Trophoblast cell (in vitro differentiated cells and primary cell): ENCODE measurements around the gene HMGB3.
A peak's percentile ranks its signal among the peaks of the same experiment; 100 is the strongest.
"Not testable (repeated sequence)": the region's sequence is repeated elsewhere in the genome, so short reads cannot be mapped to it uniquely, and the experiment has no call there.

Source experiments
- DNase-seq, 2 donors: peaks; one replicate each; pipeline ENCODE4 v3.0.0-alpha.2; 2016
- H2AFZ ChIP-seq: 2 replicates; pipeline ENCODE4 v1.6.1; 2013; ENCODE audit warnings: low read length, moderate library complexity, mild to moderate bottlenecking; ENCODE audit not compliant: insufficient read depth, poor library complexity
- H2AK5ac ChIP-seq: 2 replicates; pipeline ENCODE4 v1.6.1; 2013; ENCODE audit warnings: mild to moderate bottlenecking, low read length
- H2BK120ac ChIP-seq: 2 replicates; pipeline ENCODE4 v1.6.1; 2013; ENCODE audit warnings: low read length, mild to moderate bottlenecking, moderate library complexity; ENCODE audit not compliant: insufficient read depth, poor library complexity
- H2BK12ac ChIP-seq: 2 replicates; pipeline ENCODE4 v1.6.1; 2013; ENCODE audit warnings: mild to moderate bottlenecking, low read length, moderate library complexity
- H2BK5ac ChIP-seq: 2 replicates; pipeline ENCODE4 v1.6.1; 2013; ENCODE audit warnings: low read length, low read depth, moderate library complexity, mild to moderate bottlenecking; ENCODE audit not compliant: poor library complexity
- H3K14ac ChIP-seq: 2 replicates; pipeline ENCODE4 v1.6.1; 2013; ENCODE audit warnings: mild to moderate bottlenecking, low read length
- H3K18ac ChIP-seq: 2 replicates; pipeline ENCODE4 v1.6.1; 2013; ENCODE audit warnings: mild to moderate bottlenecking, low read length
- H3K23ac ChIP-seq: 2 replicates; pipeline ENCODE4 v1.6.1; 2013; ENCODE audit warnings: low read length
- H3K27ac ChIP-seq: 2 replicates; pipeline ENCODE4 v1.5.1; 2013; ENCODE audit warnings: low read depth, mild to moderate bottlenecking, inconsistent platforms, low read length, moderate library complexity
- H3K27me3 ChIP-seq: 2 replicates; pipeline ENCODE4 v1.6.1; 2013; ENCODE audit warnings: inconsistent platforms, mild to moderate bottlenecking, low read length, moderate library complexity; ENCODE audit not compliant: insufficient read depth
- H3K36me3 ChIP-seq, 2 experiments: 1 replicate in 1 of 2; 2 replicates in 1 of 2; pipeline ENCODE4 v1.6.1; 2013; ENCODE audit warnings: low read length in 2 of 2, mild to moderate bottlenecking in 2 of 2, moderate library complexity in 1 of 2; ENCODE audit not compliant: insufficient read depth in 2 of 2, control insufficient read depth in 1 of 2
- H3K4ac ChIP-seq: 2 replicates; pipeline ENCODE4 v1.6.1; 2013; ENCODE audit warnings: low read depth, mild to moderate bottlenecking, low read length, moderate library complexity
- H3K4me1 ChIP-seq, 2 experiments: 1 replicate in 1 of 2; 2 replicates in 1 of 2; pipeline ENCODE4 v1.6.1; 2013; ENCODE audit warnings: low read length in 2 of 2, mild to moderate bottlenecking in 2 of 2, moderate library complexity in 1 of 2; ENCODE audit not compliant: insufficient read depth in 2 of 2, control insufficient read depth in 1 of 2
- H3K4me2 ChIP-seq: 2 replicates; pipeline ENCODE4 v1.6.1; 2013; ENCODE audit warnings: inconsistent platforms, mild to moderate bottlenecking, low read length, moderate library complexity
- H3K4me3 ChIP-seq: 2 replicates; pipeline ENCODE4 v1.5.1; 2013; ENCODE audit warnings: mild to moderate bottlenecking, low read depth, low read length, inconsistent platforms
- H3K79me1 ChIP-seq: one replicate; pipeline ENCODE4 v1.6.1; 2013; ENCODE audit warnings: low read length
- H3K79me2 ChIP-seq: 2 replicates; pipeline ENCODE4 v1.6.1; 2013; ENCODE audit warnings: low read length, mild to moderate bottlenecking; ENCODE audit not compliant: control insufficient read depth, insufficient read depth, poor library complexity
- H3K9ac ChIP-seq: 2 replicates; pipeline ENCODE4 v1.6.1; 2013; ENCODE audit warnings: mild to moderate bottlenecking, low read length
- H3K9me3 ChIP-seq: 2 replicates; pipeline ENCODE4 v1.6.1; 2013; ENCODE audit warnings: low read depth, mild to moderate bottlenecking, control low read depth, inconsistent platforms, low read length; ENCODE audit not compliant: insufficient read depth
- H4K12ac ChIP-seq: 2 replicates; pipeline ENCODE4 v1.6.1; 2013; ENCODE audit warnings: low read depth, mild to moderate bottlenecking, low read length, moderate library complexity
- H4K8ac ChIP-seq: 2 replicates; pipeline ENCODE4 v1.6.1; 2013; ENCODE audit warnings: low read depth, mild to moderate bottlenecking, low read length, moderate library complexity
- H4K91ac ChIP-seq: one replicate; pipeline ENCODE4 v1.6.1; 2013; ENCODE audit warnings: low read depth, mild to moderate bottlenecking, low read length, moderate library complexity
- WGBS: extraction: QIAGEN DNeasy Blood & Tissue Kit; methylation state at CpG from one replicate; pipeline ENCODE4 v1.1.7; 2013; ENCODE audit warnings: missing lambda C conversion rate; ENCODE audit not compliant: insufficient read length, insufficient coverage; ENCODE audit errors: extremely low coverage; 5-methylcytosine and 5-hydroxymethylcytosine counted together

Gene HMGB3

GRCh38 chrX:150982235-150982787, 824 bp upstream of the HMGB3 start:
- H2AFZ ChIP-seq = no peak overlapping the region
- peak overlapping the region; percentile 86 for H3K4me2 ChIP-seq
- H3K18ac ChIP-seq = no peak overlapping the region
- no peaks in the 10 kb centered on the region for H3K27me3 ChIP-seq
- H3K4me1 ChIP-seq = peaks cover 0 to 4% of the 10 kb centered on the region in 2 experiments
- H2BK120ac ChIP-seq = no peak overlapping the region
- peak overlapping the region; percentile 70 for H3K4me3 ChIP-seq
- H4K91ac ChIP-seq = peak overlapping the region; percentile 32
- no peak overlapping the region for H2BK5ac ChIP-seq
- H4K8ac ChIP-seq = peak overlapping the region; percentile 12
- no peak overlapping the region for H3K27ac ChIP-seq
- H3K9me3 ChIP-seq = no peaks in the 10 kb centered on the region
- peaks cover 4 to 5% of the 10 kb centered on the region in 2 experiments for H3K36me3 ChIP-seq
- no peak overlapping the region for H2BK12ac ChIP-seq
- H3K14ac ChIP-seq = no peak overlapping the region
- H3K79me2 ChIP-seq = peaks cover 3% of the 10 kb centered on the region
- no peak for DNase-seq
- peak overlapping the region; percentile 85 for H3K9ac ChIP-seq
- H2AK5ac ChIP-seq = no peak overlapping the region
- peaks cover 4% of the 10 kb centered on the region for H3K79me1 ChIP-seq
- whole genome bisulfite sequencing = no CpG with 5 or more reads among the region's 20 CpGs
- H3K23ac ChIP-seq = no peak overlapping the region
- no peak overlapping the region for H4K12ac ChIP-seq
- H3K4ac ChIP-seq = no peak overlapping the region

- peak overlapping the region; percentile 7 for H4K12ac ChIP-seq
These were observed 510 bp downstream of the HMGB3 start for GRCh38 chrX:150983521-150984168.

DNA sequence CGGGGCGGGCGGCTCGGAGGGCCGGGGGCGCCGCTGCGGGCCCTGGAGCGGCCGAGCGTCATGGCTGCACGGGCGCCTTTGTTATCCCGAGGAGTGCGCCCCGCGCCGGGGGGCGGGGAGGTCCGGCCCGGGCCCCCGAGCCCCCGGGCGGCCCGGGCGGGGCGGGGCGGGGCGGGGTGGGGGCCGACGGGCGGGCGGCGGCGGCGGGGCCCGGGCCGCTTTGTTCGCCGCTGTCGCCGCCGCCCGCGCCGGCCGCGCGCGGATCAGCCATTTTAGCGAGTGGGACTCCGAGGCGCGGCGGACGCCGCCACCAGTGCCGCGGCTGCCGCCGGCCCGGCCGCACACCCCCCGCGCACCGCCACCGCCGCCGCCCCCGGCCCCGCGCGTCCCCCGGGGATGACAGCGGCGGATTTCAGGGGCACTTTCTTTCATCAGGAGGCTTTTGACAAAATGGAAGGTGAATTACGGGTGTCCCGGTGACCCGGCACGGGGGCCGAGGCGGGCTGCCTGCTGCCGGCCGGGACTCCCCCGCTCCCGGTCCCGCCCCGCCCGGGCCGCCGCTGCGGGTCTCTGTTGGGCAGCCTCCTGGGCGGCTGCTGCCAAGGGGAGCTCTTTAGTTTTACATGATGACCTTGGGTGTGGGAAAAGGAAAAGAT, 1.2 kb downstream of the HMGB3 start:
- Histone ChIP-seq H2AK5ac (no peak overlapping the region), H4K91ac (peak overlapping the region; percentile 37), H2BK120ac (no peak overlapping the region)

More at GRCh38 chrX:150983521-150984168, 510 bp downstream of the HMGB3 start:
- H3K27ac ChIP-seq = peak overlapping the region; percentile 86
- H3K4me2 ChIP-seq = peak overlapping the region; percentile 47
- H3K9me3 ChIP-seq = no peaks in the 10 kb centered on the region
- no peak overlapping the region for H3K18ac ChIP-seq
- peak overlapping the region; percentile 73 for H4K8ac ChIP-seq
- no peak overlapping the region for H2BK12ac ChIP-seq
- peak overlapping the region; percentile 34 for H3K14ac ChIP-seq
- no peak overlapping the region for H2AFZ ChIP-seq
- H3K4ac ChIP-seq = peak overlapping the region; percentile 58
- peak overlapping the region; percentile 89 for H4K91ac ChIP-seq
- peaks cover 3% of the 10 kb centered on the region for H3K79me2 ChIP-seq
- no peak overlapping the region for H3K23ac ChIP-seq
- peak overlapping the region; percentile 76 for H2BK120ac ChIP-seq
- H3K9ac ChIP-seq = peak overlapping the region; percentile 85
- no CpG with 5 or more reads among the region's 96 CpGs for WGBS
- peaks cover 7 to 10% of the 10 kb centered on the region in 2 experiments for H3K36me3 ChIP-seq
- no peak overlapping the region for H2AK5ac ChIP-seq
- H3K79me1 ChIP-seq = peaks cover 4% of the 10 kb centered on the region
- peaks cover 0 to 4% of the 10 kb centered on the region in 2 experiments for H3K4me1 ChIP-seq
- DNase-seq = no peak
- no peaks in the 10 kb centered on the region for H3K27me3 ChIP-seq
- peak overlapping the region; percentile 63 for H2BK5ac ChIP-seq
- peak overlapping the region; percentile 84 for H3K4me3 ChIP-seq

DNA sequence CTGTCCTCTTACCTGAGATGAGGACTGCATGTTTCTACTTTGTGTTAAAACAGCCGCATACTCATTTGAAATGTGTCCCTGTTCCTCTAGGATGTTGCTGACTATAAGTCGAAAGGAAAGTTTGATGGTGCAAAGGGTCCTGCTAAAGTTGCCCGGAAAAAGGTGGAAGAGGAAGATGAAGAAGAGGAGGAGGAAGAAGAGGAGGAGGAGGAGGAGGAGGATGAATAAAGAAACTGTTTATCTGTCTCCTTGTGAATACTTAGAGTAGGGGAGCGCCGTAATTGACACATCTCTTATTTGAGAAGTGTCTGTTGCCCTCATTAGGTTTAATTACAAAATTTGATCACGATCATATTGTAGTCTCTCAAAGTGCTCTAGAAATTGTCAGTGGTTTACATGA, 4.6 kb downstream of the HMGB3 start:
- not testable (repeated sequence) for H3K4ac ChIP-seq, H3K27me3 ChIP-seq, H2BK120ac ChIP-seq, H3K23ac ChIP-seq, H2AK5ac ChIP-seq, H4K12ac ChIP-seq, H3K4me3 ChIP-seq, H3K14ac ChIP-seq, H3K9ac ChIP-seq, H3K79me2 ChIP-seq, DNase-seq, H3K4me2 ChIP-seq, H3K18ac ChIP-seq, H3K27ac ChIP-seq, H2BK5ac ChIP-seq, H3K4me1 ChIP-seq, H4K91ac ChIP-seq, H2BK12ac ChIP-seq, H2AFZ ChIP-seq, H3K79me1 ChIP-seq, H4K8ac ChIP-seq, H3K9me3 ChIP-seq
- H3K36me3 ChIP-seq = peaks cover 7 to 10% of the 10 kb centered on the region in 2 experiments
- no CpG with 5 or more reads among the region's 6 CpGs for WGBS

More for the DNA sequence above, 1.2 kb downstream of the HMGB3 start:
- Histone ChIP-seq H3K27me3 (no peaks in the 10 kb centered on the region), H2AFZ (no peak overlapping the region), H3K79me1 (peaks cover 4% of the 10 kb centered on the region), H3K18ac (no peak overlapping the region), H3K4ac (no peak overlapping the region), H3K79me2 (peaks cover 3% of the 10 kb centered on the region), H3K4me1 (peaks cover 0 to 4% of the 10 kb centered on the region in 2 experiments), H3K36me3 (peaks cover 7 to 10% of the 10 kb centered on the region in 2 experiments), H3K14ac (peak overlapping the region; percentile 17), H3K4me2 (peak overlapping the region; percentile 80), H4K8ac (no peak overlapping the region), H3K23ac (no peak overlapping the region), H3K4me3 (peak overlapping the region; percentile 84), H4K12ac (peak overlapping the region; percentile 43), H2BK12ac (no peak overlapping the region), H3K9me3 (no peaks in the 10 kb centered on the region), H3K27ac (no peak overlapping the region), H2BK5ac (peak overlapping the region; percentile 31), H3K9ac (peak overlapping the region; percentile 63)
- WGBS = no CpG with 5 or more reads among the region's 93 CpGs
- peak in 1 of 2 donors; percentile 28 for DNase-seq
